ENCODE measurements around the gene MOGAT2.

DNA sequence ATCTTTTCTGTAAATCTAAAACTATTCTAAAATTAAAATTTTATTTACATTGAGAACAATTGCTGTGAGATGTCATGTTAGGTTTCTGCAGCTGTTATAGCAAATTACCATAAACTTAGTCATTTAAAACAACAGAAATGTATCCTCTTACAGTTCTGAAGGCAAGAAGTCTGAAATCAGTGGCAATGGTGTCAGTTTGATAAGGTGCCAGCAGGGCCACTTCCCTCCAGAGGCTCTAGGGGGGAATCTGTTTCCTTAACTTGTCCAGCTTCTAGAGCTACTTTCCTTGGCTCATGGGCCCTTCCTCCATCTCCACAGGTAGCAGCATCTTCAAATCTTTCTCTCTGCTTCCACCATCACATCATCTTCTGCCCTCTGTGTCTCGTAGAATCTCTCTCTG, 23.0 kb downstream of the MOGAT2 start:
- TF ChIP-seq, protein P1, sequence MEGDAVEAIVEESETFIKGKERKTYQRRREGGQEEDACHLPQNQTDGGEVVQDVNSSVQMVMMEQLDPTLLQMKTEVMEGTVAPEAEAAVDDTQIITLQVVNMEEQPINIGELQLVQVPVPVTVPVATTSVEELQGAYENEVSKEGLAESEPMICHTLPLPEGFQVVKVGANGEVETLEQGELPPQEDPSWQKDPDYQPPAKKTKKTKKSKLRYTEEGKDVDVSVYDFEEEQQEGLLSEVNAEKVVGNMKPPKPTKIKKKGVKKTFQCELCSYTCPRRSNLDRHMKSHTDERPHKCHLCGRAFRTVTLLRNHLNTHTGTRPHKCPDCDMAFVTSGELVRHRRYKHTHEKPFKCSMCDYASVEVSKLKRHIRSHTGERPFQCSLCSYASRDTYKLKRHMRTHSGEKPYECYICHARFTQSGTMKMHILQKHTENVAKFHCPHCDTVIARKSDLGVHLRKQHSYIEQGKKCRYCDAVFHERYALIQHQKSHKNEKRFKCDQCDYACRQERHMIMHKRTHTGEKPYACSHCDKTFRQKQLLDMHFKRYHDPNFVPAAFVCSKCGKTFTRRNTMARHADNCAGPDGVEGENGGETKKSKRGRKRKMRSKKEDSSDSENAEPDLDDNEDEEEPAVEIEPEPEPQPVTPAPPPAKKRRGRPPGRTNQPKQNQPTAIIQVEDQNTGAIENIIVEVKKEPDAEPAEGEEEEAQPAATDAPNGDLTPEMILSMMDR (IDR thresholded peaks at IDR 0.05; ENCODE audit: insufficient read depth, low read depth, low read length): no peak
- no peak for TF ChIP-seq EZH2 (IDR thresholded peaks at IDR 0.05; ENCODE audit: insufficient read depth, low read length)

Data from astrocyte (in vitro differentiated cells and primary cell).